Measurements from ENCODE around the gene HMSD.
"Not testable (repeated sequence)": the region's sequence is repeated elsewhere in the genome, so short reads cannot be mapped to it uniquely, and the experiment has no call there.

Gene HMSD, protein sequence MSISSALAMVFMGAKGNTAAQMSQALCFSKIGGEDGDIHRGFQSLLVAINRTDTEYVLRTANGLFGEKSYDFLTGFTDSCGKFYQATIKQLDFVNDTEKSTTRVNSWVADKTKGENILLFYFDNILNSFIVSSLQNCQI

DNA sequence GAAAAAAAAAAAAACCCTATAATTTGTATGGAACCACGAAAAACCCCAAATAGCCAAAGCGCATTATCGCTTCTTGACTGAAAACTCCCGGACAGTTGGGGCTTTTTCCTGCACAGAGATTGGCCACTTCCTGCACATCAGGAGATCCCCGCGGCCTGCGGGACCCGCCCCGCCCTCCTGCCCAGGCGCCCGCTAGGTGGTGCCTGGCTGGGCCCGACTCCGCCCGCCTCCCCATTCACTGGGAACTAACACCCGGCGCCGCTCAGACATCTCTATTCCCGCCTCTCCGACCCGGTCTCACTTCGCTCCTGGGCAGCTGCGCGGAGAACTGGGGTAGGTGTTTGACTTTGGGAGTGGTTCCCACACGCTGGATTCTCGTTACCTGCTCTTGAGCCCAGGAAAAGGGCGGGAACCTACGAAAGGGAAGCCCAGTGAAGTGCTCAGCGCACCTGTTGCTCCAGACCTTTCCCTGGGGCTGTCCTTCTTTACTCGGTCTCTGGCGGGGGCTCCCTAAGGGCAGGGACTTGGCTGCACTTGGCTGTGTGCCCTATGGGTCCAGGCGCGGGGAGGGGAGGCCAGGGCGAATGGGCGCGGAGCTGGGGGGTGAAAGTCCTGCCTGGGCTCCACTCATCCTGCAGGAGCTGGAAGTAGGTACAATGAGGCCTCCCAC lies at the start of gene HMSD:
Gene HMSD (plus strand): TSS at position 234 of the 670 bp plus-strand sequence. CDS start 4,155 bp downstream, outside the sequence.
- DNase-seq (ENCODE audit: low read depth in 2 of 2), result peak; percentile 57 to 59

DNA sequence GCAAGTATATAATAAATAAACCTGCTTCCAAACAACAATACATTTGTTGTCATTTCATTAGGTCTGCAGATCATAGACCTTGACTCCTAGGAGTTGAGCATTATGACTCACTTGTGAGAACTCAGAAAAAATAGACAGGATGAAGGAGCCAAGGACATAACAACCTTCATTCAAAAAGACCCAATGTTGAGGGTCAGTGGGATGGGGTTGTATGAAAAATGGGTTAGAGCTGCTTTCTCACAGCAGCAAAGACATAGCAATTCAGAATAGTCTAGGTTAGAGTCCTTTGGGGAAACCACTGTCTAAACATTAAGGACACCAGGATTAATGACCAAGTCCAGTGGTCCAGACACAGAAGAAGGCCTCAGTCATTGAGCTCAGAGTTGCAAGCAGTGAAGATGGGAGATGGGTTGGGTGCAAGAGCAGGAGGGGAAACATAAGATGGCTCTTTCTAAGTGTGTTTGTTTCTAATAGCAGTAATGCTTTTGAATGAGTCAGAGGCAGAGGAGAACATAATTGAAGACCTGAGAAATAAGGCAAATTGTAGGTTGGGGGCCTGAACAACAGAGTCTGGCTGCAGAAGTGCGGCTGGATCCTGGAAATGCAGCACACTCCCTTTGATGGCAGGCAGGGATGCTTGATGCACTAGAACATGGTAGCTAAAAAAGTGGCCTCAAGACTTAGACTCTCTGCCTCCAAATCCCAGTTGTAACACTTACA lies 45.1 kb upstream of the HMSD start:
- no peak for DNase-seq (ENCODE audit: low read depth in 2 of 2)

DNA sequence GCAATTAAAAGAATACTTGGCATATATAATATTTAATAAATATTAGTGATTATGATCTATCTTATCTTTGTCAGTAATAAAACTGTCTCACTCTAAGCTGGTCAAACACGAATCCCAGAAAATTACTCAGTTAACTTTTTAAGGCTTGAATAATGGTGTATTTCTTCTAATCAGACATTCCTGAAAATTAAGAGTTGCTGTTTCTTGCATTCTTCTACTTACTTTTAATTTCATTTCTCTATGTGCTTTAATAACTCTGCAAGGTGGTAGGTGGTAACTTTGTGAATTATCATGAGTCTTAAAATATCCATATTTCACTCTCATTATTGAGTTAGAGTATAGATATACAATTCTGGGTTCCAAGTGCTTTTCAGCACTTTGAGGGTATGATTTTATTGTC lies 44.4 kb upstream of the HMSD start:
- DNase-seq (ENCODE audit: low read depth in 2 of 2), result no peak

DNA sequence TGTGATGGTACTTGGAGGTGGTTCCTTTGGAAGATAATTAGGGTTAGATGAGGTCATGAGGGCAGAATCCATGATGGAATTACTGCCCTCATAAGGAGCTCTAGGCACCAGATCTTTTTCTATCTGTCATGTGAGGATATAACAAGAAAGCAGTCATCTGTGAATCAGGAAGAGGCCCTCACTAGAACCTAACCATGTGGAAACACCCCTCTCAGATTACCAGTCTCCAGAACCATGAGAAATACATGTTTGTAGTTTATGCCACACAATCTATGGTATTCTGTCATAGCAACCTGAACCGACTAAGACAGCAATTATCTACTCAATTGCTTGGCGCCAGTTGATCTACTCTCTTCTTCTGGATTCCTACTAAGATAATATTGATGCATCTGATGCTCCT lies 43.7 kb upstream of the HMSD start:
- no peak for DNase-seq (ENCODE audit: low read depth in 2 of 2)

DNA sequence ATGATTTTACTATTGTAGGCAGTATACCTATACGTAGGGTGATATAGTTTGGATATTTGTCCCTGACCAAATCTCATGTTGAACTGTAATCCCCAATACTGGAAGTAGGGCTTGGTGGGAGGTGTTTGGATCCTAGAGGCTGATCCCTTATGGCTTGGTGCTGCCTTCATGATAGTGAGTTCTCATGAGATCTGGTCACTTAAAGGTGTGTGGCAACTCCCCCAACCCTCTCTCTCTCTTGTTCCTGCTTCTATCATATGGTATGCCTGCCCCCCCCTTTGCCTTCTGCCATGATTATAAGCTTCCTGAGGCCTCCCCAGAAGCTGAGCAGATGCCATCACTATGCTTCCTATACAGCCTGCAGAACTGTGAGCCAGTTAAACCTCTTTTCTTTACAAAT lies 43.0 kb upstream of the HMSD start:
- DNase-seq (ENCODE audit: low read depth in 2 of 2), result no peak

DNA sequence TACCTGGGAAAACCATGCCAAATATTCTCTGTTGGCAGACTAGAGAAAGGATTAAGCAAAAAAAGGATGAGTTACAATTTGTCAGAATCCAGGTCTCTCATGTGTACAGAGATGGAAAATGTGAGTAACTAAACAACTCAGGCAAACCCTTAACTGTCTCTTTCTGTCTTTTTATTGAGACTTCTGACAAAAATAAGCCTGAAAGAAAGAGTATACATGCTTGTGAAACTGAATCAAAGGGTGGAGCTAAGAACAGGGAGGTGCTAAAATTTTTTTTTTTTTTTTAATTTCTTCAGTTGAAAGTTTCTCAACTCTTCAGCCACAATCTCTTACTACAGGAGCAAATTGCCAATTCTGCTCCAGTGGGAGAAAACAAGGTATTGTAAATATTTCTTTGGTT lies 41.4 kb upstream of the HMSD start, which contains the start of gene SERPINB10:
Gene SERPINB10 (plus strand): TSS at position 295 of the 400 bp plus-strand sequence. CDS start 7,553 bp downstream, outside the sequence.
- no peak for DNase-seq (ENCODE audit: low read depth in 2 of 2)

DNA sequence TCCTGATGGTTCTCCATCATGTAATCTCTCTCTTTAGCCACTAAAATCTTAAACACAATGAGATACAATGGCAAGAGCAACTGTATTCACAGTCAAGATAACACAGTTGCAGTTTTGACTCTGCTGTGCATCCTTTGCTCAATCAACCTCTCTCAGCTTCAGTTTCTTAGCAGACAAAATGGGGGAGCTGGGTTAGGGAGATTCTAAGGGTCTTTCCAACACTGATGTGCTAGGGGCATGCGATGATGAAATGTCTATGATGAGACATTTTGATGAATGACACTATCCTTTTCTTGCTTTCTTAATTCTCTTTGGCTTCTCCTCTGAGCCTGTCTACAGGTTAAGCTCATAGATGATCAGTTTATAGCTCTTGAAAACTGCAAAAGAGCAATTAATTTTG lies 40.2 kb upstream of the HMSD start:
- DNase-seq (ENCODE audit: low read depth in 2 of 2), result no peak

DNA sequence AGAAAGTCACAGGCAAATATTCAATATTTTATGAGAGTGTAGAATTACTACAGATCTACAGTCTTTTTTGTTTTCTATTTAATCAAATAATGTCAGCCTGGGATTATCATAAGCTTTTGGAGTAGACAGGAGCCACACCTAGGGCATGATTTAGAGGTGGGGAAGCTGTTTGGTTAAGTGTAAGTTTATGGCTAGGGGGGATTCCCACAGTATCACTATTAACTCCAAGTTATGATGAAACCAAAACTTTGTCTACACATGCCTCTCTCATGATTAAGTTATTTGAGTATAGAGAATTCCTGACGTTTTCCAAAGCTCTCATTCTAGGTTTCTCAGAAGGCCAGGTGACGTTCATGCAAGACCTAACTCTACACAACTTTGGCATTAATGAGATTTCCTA lies 39.2 kb upstream of the HMSD start:
- DNase-seq (ENCODE audit: low read depth in 2 of 2), result no peak

DNA sequence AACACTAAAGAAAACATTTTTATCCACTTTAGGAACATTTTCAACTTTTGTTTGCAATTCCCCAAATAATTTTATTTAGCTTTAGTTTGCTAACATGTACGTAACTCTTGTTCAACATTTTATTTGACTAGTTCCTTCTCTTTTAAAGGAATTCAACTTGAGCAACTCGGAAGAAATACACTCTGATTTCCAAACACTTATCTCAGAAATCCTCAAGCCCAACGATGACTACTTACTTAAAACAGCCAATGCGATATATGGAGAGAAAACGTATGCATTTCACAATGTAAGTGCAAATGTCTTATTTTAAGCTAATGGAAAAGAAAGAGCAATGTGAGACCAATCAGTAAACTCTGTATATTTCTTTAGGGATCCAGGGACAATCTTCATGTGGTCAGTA lies 31.3 kb upstream of the HMSD start:
- DNase-seq (ENCODE audit: low read depth in 2 of 2), result no peak

DNA sequence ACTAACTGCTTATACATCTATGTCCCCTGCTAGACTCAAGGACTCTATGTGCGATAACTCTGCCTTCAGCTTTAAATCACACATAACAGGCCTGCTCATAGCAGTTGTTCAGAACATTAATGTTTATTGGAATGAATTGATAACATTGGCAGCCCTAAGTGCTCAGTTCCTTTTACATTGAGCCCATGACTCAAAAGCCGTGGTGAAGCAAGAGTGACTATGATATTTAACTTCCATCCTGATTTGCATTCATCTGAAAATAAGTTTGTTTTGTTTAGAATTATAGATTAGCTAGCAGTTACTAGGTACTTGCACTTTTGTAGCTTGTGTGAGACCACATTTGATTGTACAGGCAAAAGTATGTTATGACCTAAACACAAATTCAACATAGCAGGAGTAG lies 27.1 kb upstream of the HMSD start:
- DNase-seq (ENCODE audit: low read depth in 2 of 2), result no peak

DNA sequence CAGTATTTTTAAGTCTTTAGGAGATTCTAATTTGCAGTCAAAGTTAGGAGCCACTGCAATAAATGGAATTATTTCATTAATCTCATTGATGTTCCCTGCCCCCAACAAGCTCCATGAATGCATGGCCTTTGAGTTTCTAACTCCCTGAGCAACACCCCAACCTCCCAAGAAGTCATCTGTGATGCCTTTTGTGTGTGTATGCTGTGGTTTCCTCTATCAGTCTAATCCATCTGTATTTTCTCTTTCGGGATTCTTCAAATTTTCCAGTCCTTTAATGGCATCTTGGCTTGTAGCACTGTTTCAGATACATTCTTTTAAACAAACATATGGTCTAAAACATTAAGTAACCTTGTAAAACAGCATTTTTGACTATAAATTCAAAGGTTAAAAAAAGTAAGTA lies 24.6 kb upstream of the HMSD start:
- DNase-seq (ENCODE audit: low read depth in 2 of 2), result no peak

DNA sequence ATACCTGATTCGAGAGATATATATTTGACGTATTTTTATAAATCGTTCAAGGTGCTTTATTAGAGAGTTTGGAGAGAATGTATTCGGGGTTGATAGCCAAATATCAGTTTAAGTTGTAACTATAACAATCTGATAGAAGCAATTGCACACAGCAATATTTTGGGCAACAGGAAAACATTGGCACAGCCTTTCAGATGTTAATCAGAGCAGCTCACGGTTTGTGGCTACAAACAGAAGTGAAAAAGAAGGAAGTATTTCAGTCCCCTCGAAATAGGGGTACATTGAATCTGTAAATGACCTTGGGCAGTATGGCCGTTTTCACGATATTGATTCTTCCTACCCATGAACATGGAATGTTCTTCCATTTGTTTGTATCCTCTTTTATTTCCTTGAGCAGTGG lies 20.8 kb upstream of the HMSD start:
- no peak for DNase-seq (ENCODE audit: low read depth in 2 of 2)

DNA sequence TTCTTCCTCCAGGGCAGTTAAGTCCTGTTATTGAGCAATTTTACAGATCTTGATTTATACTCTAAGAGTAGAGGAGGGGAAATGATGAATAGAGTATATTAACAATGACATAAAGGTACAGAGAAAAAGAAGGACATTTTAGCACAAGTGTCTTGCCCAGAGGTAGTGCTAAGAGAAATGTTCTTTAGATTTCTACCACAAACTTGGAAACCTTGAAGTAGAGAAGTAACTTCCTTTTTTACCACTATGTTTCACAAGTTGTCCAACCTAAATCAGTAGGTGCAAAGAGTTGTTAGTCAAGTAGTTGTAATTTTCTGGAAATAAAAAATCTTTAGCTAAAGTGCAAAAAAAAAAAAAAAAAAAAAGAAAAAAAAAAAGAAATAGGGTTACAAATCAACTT lies 19.7 kb upstream of the HMSD start:
- DNase-seq (ENCODE audit: low read depth in 2 of 2), result not testable (repeated sequence)

DNA sequence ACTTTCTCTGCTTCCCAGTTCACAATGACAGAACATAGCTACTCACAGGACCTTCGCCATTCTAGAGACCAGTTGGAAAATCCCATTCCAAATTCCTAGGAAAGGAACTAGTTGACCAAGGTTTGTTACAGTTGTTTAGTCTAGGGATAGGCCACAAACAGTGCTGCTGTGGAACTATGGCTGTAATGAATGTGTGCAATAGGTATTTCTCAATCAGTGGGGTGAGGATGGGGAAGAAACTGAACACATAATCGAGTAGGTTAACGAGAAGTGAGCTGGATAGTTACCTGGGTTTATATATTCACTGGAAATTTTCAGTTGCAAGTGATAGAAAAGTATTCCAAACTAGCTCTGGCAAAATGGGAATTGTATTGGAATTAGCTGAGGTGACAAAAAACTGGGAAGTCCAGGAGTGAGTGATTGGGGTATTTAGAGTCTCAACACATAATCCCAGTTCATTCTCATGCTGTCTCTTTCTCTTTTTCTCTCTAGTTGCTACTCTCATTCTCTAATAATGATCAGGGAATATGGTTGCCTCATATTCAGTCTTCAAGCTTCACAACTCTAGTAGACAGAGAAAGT lies 18.2 kb upstream of the HMSD start:
- DNase-seq (ENCODE audit: low read depth in 2 of 2), result no peak

DNA sequence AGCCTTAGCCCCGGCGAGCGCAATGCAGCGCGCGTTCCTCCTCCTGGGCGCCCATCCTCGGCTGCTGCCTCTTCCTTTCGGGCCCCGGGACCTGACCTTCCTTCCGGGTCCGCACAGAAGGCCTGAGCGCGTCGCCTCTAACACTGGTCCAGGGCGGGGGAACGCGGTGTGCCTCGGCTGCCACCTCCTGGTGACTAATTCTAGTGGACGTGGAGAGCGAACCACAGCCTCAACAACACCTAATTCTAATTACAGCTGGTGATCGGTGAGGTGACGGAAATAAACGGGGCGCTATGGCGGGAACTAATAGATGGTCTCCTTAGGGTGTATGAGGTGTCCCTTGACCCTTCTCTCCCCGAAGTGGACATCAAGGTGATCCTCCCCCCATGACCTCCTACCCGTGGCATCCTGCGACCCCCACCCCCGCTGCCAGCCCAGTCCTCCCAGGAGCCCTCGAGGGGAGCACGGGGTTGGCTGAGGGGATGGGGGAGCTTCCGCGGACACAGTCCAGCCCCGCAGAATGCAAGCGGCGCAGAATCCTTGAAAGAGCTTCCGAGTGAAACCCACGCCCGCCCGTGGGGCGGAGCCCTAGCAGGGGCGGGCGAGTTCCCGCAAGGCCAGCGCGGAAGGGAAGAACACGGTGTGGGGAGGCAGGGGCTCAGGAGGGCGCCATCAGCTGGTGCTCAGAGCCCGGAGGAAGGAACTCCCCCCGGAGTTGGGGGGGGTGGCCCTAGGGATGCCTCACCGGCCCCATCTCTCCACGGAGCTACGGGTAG lies 12.8 kb upstream of the HMSD start:
- DNase-seq (ENCODE audit: low read depth in 2 of 2), result peak; percentile 39 to 54

DNA sequence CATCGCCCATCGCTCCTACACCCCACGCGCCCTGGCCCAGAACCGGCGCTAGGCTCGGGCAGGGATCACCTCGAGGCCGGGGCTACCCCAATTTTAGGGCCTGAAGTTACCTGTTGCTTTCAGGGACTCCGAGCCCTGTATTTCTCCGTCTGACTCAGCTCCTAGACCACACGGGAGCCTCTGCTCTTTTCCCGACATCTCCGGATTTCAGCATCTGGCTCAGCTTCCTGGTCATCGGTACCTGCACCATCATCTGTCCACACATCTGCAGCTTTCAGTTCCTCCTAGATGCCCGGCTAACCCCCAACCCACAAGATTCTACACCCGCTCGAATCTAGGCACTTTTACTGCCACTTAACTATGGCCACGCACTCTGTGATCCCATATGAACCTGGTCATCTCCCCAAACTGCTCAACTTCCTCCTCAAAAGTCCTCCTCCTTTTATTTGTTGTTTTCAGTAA lies 12.1 kb upstream of the HMSD start:
- DNase-seq (ENCODE audit: low read depth in 2 of 2), result no peak

DNA sequence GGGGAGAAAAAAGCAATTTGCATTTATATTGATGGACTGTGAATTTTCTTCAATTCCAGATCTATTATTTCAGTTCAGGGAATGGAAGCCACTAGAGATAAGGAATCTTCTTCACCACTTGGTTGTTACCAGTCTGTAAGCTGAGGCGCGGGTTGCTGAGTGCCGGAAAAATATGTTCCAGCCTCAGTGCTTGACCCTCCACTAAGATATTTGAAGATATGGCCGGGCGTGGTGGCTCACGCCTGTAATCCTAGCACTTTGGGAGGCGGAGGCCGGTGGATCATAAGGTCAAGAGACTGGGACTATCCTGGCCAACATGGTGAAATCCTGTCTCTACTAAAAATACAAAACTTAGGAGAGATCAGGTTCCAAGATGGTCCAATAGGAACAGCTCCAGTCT lies 9.1 kb upstream of the HMSD start:
- DNase-seq (ENCODE audit: low read depth in 2 of 2), result no peak

DNA sequence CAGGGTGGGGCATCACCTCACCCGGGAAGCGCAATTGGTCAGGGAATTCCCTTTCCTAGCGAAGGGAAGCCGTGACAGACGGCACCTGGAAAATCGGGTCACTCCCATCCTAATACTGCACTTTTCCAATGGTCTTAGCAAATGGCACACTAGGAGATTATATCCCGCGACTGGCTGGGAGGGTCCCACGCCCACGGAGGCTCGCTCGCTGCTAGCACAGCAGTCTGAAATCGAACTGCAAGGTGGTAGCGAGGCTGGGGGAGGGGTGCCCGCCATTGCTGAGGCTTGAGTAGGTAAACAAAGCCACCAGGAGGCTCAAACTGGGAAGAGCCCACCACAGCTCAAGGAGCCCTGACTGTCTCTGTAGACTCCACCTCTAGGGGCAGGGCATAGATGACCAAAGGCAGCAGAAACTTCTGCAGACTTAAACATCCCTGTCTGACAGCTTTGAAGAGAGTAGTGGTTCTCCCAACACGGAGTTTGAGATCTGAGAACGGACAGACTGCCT lies 8.5 kb upstream of the HMSD start:
- not testable (repeated sequence) for DNase-seq (ENCODE audit: low read depth in 2 of 2)

DNA sequence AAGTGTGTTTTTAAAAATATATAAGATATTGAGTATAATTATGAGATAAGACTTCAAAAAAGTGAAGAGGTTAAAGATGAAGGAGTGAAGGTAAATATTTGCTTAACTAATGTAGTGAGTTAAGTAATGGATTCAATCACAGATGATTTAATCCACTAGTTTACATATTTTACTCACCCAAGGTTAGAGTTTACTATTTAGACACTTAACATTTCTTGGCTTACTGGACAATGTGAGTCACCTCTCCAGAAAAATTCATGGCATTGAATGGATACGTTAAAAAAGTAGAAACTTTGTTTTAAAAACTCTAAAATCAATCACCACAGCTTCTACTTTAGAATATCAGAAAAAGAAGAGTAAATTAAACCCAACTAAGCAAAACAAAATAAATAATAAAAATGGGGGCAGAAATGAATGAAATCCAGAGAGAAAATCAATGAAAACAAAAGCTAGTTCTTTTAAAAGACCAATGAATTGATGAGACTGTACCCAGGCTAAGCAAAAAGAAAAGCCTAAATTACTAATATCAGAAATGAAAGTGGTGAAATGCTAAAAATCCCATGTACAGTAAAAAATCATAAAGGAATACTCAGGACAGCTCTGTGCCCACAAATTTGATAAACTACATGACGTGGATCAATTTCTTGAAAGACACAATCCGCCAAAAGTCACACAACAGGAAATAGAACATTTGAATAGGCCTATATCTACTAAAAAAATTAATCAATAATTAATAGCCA lies 1.9 kb upstream of the HMSD start:
- DNase-seq (ENCODE audit: low read depth in 2 of 2), result no peak

DNA sequence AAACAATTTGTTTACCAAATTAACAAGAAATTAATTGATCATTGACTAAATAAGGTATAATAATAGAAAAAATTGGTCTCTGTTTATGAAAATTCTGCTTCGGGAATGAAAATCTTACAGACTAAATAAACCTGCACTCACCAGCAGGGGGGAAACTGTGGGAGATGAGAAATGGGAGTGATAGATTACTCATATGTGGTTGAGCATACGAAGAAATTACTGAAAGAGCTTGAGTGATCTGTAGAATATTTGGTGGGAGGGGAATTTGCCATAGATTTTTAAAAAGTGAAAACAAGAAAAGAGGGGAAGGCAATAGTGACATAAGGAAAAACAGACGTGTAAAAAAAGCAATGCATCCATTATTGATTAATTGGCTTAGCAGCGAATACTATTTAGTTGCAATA lies 2.2 kb downstream of the HMSD start:
- no peak for DNase-seq (ENCODE audit: low read depth in 2 of 2)

DNA sequence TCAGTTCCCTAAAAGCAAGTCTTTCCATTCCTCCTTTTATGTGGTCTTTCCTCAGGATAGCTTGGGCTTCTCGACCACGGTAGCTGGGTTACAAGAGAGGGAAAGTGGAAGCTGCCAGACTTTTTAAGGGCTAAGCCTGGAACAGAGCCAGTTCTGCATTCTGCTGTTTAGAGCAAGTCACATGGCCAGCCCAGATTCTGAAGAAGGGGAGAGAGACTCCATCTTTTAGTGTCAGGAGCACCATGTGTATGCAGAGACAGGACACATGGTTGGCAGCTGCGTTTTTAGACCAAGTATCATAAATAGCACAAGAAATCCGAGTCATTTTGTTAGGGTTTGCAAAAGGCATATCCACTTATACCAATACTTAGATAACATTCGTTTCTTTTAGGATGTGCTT lies 4.7 kb downstream of the HMSD start:
- no peak for DNase-seq (ENCODE audit: low read depth in 2 of 2)
